GM03348 (cell line): ENCODE results near the gene LRP5.
"Not testable (repeated sequence)": the region's sequence is repeated elsewhere in the genome, so short reads cannot be mapped to it uniquely, and the experiment has no call there.

Experiments used
- DNase-seq: peaks from one replicate; pipeline ENCODE4 v3.0.0; 2012; ENCODE audit warnings: low spot score

Gene LRP5

GRCh38 chr11:68329536-68329935, 17.1 kb downstream of the LRP5 start:
- DNase-seq, result no peak

DNA sequence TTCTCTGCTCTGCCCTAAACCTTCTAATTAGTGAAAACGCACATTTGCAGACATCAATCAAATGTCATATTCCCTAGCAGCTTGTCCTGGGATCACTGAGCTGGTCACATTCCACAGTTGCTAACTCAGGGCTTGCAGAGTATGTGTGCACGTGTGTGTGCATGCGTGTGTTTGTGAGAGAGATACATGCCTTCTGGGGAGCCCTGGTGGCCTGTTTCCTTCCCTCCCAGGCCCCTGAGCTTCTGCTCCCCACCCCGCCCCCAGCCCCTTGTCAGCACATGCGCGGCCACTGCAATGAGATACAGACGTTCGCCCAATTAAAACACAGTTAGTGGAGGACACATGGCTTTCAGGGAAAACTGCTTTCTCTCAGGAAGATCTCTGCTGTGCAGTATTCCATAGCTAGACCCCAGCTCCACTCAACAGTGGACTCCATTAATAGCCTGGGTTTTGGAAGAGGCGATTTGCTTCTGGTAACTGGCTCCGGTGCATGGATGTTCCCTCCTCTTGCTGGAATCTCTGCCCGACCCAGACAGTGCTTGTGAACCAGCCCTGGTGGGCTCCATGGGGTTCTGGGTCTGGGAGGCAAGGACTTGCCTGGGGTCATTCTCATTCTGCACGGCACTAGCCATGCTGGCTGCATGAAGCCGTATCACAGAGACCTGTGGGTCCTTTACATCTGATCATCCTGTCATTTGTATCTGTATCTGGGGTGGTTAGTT, 17.7 kb downstream of the LRP5 start:
- DNase-seq, result no peak

DNA sequence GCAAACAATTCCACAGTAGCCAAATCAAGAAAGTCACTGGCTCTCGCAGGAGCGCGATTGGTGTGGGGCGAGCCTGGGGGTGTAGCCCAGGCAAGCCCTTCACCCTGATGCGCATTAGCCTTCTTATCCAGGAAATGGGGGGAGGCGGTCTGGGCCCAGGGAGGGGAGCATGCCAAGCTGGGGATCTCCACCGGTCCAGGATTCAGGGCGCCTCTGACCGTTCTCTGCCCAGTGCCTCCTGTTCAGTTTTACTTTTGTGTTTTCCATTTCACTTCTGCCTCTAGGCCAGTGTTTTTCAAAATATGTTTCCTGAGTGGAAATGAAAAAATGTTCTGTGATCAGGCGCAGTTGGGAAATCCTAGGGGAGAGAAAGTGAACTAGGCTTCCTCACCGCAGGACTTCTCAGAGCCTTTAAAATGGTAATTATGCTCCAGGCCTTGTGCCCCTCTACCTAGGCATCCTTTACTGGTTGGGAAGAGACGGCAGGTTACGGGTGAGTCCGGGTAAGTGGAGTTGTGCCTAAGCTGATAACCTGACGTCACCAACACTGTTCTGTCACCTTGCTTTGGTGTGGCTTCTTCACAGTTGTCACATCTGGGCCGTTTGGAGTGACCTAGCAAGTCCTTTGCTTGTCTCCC, 18.4 kb downstream of the LRP5 start:
- no peak for DNase-seq

- DNase-seq, result no peak
Observed at GRCh38 chr11:68331338-68331947, 19.1 kb downstream of the LRP5 start.

DNA sequence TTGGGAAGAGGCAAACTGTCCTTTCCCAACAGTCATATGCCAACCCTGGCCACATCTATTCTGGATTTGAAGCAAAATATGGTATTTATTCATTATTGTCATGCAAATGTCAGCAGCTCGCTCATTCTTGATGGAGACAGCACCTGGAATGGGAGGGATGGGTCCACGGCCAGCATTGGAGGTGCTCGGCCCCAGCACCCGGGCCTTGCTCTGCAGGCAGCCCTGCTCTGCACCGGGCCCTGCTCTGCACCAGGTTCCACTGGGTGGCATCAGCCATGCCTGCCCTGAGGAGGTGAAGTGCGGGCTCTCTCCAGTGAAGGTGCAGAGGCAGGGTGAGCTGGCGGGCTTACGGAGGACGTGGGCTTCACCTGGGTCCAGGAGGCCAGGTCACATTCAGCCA, 19.8 kb downstream of the LRP5 start:
- no peak for DNase-seq

- DNase-seq, result no peak
Observed at GRCh38 chr11:68333173-68333572, 20.8 kb downstream of the LRP5 start.

GRCh38 chr11:68334923-68335322, 22.5 kb downstream of the LRP5 start:
- no peak for DNase-seq

DNA sequence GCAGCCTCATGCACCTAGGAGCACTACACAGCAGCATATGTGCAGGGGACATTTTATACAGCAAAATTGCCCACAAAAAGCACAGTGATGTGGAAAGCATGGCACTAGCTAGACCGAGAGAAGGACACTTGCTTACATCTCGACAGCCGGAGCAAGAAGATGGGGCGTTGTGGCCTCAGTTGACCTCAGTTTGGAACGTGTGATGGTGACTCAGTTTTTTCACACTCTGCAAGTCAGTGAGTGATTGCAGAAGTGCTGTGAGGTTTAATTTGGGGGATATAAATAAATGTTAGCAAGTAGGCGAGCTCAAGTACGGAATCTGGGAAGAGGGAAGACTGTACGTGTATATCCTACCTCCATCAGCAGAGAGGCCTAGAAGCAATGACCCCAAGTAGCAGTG, 23.3 kb downstream of the LRP5 start:
- no peak for DNase-seq

GRCh38 chr11:68336716-68337115, 24.3 kb downstream of the LRP5 start:
- no peak for DNase-seq

GRCh38 chr11:68337399-68337835, 25.0 kb downstream of the LRP5 start:
- no peak for DNase-seq

DNA sequence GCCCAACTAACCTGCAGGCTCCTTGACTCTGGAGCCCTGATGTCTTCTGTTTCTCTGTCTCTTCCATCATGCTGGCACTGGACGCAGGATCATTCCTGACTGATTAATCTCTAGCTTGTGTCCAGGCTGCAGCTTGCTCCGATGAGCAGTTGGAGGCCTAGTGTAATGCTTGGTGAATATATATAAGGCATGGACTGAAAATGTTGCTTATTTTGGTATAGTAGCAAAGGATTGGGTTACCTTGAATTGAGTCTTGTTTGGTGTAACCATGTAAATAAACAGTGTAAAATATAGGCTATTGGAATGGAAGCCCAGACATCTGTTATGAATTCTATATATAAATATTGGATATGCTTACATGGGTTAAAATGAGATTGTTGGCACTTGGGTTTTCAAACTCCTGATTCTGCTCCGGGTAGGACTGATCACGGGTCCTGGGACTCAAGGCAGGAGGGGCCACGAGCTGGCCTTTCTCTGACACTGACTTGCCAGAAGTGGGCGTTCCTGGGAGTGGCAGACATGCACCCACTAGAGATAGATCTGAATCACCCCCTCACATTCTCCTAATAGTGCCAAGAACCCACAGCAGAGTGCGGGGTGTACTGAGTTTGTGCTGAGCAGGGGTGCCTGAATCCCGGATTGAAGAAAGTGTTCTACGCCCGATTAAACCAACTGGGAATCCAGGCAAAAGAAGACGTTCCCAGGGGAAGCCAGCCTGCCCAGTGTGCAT, 25.8 kb downstream of the LRP5 start:
- peak; percentile 82 for DNase-seq

GRCh38 chr11:68340003-68340767, 27.8 kb downstream of the LRP5 start:
- DNase-seq, result no peak

- DNase-seq, result no peak
Observed at GRCh38 chr11:68340784-68341556, 28.6 kb downstream of the LRP5 start.

DNA sequence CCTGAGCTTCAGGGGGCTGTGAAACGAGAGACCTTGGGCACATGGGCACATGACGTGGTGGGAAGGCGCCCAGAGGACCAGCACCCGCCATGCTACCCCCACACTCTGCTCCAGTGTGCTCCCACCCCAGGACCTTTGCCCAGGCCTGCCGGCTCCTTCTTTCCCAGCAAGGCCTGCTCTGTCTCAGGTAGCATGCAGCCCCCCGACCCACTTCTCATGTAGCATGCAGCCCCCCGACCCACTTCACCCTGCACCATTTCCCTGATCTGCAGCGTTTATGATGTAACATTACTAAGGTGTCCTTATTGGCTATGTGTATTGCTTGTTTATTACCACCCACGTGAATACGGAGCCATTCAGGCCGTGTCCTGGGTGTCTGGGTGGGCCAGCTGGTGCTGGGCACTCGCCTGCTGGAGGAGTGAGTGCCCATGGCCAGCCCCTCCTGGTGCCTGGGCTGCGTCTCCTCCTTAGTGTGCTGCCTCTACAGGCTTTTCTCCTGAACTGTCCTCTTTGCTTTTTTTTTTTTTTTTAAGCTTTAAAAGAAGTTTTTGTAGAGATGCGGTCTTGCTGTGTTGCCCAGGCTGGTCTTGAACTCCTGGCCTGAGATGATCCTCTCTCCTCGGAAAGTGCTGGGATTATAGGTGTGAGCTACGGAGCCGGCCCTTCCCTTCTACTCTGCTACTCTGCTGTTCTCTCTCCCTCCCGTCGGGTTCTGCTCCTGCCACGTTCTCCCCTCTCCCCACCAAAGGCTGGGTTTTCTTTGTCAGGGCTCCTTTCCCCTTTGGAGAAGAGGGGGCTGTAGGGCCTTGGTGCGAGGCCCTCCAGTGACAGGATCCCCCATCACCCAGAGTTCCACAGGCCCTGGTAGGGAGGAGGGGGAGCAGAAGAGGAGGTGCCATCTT, 29.4 kb downstream of the LRP5 start:
- DNase-seq, result no peak

GRCh38 chr11:68342459-68343158, 30.2 kb downstream of the LRP5 start:
- DNase-seq, result no peak

GRCh38 chr11:68343761-68344256, 31.4 kb downstream of the LRP5 start:
- DNase-seq, result no peak

- not testable (repeated sequence) for DNase-seq
Observed at GRCh38 chr11:68344821-68345220, 32.4 kb downstream of the LRP5 start.

DNA sequence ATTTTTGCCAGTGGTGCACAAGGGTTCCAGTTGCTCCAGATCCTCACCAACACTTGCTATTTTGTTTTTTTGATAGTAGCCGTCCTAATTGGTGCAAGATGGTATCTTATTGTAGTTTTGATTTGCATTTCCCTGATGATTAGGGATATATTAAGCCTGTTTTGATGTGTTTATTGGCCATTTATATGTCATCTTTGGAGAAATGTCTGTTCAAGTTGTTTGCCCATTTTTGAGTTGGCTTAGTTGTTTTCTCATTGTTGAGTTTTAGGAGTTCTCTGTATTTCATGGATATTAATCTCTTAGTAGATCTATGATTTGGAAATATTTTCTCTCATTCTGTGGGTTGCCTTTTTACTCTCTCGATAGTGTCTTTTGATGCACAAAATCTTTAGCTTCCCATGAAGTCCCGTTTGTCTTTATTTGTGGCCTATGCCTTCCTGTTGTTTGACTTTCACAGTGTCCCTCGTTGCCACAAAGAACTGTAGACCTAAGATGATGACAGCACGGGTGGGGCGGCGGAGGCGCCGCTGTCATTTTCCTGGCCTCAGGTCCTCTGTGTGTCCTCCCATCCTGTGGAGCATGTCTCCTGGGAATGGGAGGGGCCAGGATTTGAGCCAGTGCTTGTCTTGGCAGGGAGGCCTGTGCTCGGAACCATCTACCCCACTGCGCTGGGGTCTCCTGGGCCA, 33.5 kb downstream of the LRP5 start:
- no peak for DNase-seq

- no peak for DNase-seq
Observed at GRCh38 chr11:68346462-68346790, 34.0 kb downstream of the LRP5 start.
